Lung (tissue), 12 donors: Measurements from ENCODE around the gene ARID2. TPM values are rescaled to one million over a fixed set of nuclear protein-coding genes. Genes with fewer than 3 reads are reported as not detected.

ENCODE experiments used
- ATAC-seq: fragments of 200-7000 bp; cut with Tn5 transposase; one replicate; pipeline ENCODE4 v1.9.1; 2020; ENCODE audit warnings: moderate number of reproducible peaks; ENCODE audit not compliant: insufficient read depth, low FRiP score
- DNase-seq, 3 donors: peaks; one replicate each; pipeline ENCODE4 v3.0.0-alpha.2; 2013 to 2017
- H3K27ac ChIP-seq, 2 donors: one replicate each; pipeline ENCODE4 v1.5.1; 2013; ENCODE audit warnings: mild to moderate bottlenecking in 2 of 2, moderate library complexity in 2 of 2, control low read depth in 1 of 2, inconsistent platforms in 1 of 2, low read depth in 1 of 2, low read length in 1 of 2
- H3K27me3 ChIP-seq, 3 donors: one replicate each; pipeline ENCODE4 v1.5.1; 2013; ENCODE audit warnings: low read length in 2 of 3; ENCODE audit not compliant: control insufficient read depth in 3 of 3, insufficient read depth in 3 of 3
- H3K36me3 ChIP-seq, 4 donors: one replicate each; pipeline ENCODE4 v1.5.1; 2013; ENCODE audit warnings: low read length in 4 of 4, mild to moderate bottlenecking in 1 of 4, moderate library complexity in 1 of 4; ENCODE audit not compliant: control insufficient read depth in 4 of 4, insufficient read depth in 4 of 4
- H3K4me1 ChIP-seq, 5 donors: one replicate each; pipeline ENCODE4 v1.5.1; 2013; ENCODE audit warnings: low read length in 5 of 5, mild to moderate bottlenecking in 2 of 5, moderate library complexity in 1 of 5; ENCODE audit not compliant: control insufficient read depth in 5 of 5, insufficient read depth in 5 of 5
- H3K4me3 ChIP-seq: one replicate; pipeline ENCODE4 v1.5.1; 2013; ENCODE audit warnings: mild to moderate bottlenecking, control low read depth, moderate library complexity
- H3K9ac ChIP-seq, 2 donors: one replicate each; pipeline ENCODE4 v1.5.1; 2013; ENCODE audit warnings: low read length in 2 of 2, control low read depth in 1 of 2; ENCODE audit not compliant: insufficient read depth in 1 of 2
- H3K9me3 ChIP-seq, 4 donors: one replicate each; pipeline ENCODE4 v1.5.1; 2013; ENCODE audit warnings: low read length in 3 of 4, mild to moderate bottlenecking in 1 of 4, moderate library complexity in 1 of 4; ENCODE audit not compliant: control insufficient read depth in 4 of 4, insufficient read depth in 3 of 4
- WGBS, 2 donors: extraction: QIAGEN DNeasy Blood & Tissue Kit; methylation state at CpG; one replicate each; pipeline ENCODE4 v1.1.7; 2013; 5-methylcytosine and 5-hydroxymethylcytosine counted together
- polyA plus RNA-seq, 2 donors: library from polyadenylated mRNA; stranded (reverse); fragments of 200-250 nt; gene quantifications; one replicate each; pipeline ENCODE4 v1.2.1, GENCODE V29; 2013
- total RNA-seq, 2 donors: library from RNA; depleted of rRNA in 1 of 2; stranded (reverse); fragments of >200 nt in 1 of 2; gene quantifications; one replicate each; pipeline ENCODE4 v1.2.1, GENCODE V29; 2014 to 2021
- TF ChIP-seq, protein P1 (sequence below): IDR thresholded peaks from 2 replicates; pipeline ENCODE4 v1.5.1; 2012; ENCODE audit warnings: mild to moderate bottlenecking; ENCODE audit errors: control extremely low read depth, extremely low read depth
- donor health status: control.
- donor health status: control.
- donor health status: Bipolar disorder and iron deficiency.
- donor health status: healthy.
- donor health status: DM: yes; HTN: yes; CAD: no.

Gene ARID2
- total and polyA plus RNA-seq, 4 donors: 5.3 to 79.2 (median 17.5) TPM

DNA sequence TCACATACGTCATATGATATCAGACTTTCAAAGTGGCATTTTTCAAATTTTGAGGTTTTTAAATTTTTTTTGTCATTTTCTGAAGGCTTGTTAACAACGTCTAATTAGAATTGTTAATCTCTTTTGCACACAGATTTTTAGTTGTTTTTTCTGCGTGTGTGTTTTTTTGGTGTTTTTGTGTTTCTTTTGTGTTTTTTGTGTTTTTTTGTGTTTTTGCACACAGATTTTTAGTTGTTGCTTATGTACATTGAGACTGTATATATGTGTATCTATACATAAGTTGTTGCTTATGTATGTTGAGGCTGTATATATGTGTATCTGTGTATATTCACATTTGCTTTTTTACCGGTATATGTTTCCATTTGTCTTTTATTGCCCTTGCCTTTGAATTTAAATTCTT lies 30.8 kb downstream of the ARID2 start:
- Histone ChIP-seq H3K36me3 (peaks cover 0 to 2% (median 0%) of the 10 kb centered on the region in 4 donors), H3K9me3 (no peaks in the 10 kb centered on the region), H3K4me3 (no peak overlapping the region), H3K27ac (no peak overlapping the region), H3K4me1 (peaks cover 0 to 8% (median 3%) of the 10 kb centered on the region in 5 donors), H3K27me3 (no peaks in the 10 kb centered on the region), H3K9ac (no peak overlapping the region)
- WGBS, 2 donors: 94 to 96% methylated on average over 4 of the region's 4 CpGs
- ATAC-seq: no peak
- TF ChIP-seq, protein P1, sequence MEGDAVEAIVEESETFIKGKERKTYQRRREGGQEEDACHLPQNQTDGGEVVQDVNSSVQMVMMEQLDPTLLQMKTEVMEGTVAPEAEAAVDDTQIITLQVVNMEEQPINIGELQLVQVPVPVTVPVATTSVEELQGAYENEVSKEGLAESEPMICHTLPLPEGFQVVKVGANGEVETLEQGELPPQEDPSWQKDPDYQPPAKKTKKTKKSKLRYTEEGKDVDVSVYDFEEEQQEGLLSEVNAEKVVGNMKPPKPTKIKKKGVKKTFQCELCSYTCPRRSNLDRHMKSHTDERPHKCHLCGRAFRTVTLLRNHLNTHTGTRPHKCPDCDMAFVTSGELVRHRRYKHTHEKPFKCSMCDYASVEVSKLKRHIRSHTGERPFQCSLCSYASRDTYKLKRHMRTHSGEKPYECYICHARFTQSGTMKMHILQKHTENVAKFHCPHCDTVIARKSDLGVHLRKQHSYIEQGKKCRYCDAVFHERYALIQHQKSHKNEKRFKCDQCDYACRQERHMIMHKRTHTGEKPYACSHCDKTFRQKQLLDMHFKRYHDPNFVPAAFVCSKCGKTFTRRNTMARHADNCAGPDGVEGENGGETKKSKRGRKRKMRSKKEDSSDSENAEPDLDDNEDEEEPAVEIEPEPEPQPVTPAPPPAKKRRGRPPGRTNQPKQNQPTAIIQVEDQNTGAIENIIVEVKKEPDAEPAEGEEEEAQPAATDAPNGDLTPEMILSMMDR: no peak
- no peak for DNase-seq

DNA sequence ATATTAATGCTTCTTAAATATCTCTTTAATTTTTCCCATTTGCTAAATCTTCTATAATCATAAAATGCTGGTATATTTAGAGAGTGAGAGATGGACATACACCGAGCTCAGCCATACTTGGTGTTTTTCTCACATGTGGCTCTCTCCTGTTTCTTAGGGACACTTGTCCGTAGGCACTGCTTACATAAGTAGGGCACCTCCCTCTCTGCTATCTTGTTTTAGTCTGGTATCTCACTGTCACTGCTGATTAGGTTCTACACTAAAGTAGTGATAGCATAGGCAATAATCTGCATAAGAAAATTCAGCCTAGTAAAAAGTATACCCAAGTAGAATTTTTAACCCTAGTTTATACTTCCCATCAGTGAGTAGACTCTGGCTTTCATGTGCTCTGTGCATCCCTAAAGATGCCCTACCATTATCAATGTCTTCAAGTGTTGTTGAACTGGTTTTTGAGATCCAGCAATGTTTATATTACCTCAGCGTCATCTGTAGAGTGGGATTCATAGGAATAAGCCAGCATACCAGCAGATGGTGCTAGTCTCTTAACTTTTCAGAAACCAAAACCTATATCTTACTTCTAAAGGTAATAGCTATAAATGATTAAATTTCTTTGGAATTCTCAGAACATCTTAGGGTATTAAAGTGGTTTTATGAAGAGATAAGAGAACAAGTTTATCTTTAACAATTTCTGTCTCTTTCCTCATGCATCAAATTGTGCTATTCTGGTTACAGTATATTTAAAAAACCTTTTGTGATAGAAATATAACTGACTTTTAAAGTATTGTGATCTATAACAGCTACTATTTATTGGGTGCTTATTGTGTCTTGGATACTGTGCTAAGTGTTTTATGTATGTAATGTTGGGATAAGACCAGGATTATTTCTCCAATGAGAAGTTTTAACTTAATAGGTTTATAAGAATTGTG lies 32.9 kb downstream of the ARID2 start:
- H3K9ac ChIP-seq: no peak overlapping the region
- TF ChIP-seq, protein P1: peak; percentile 37
- no peak for ATAC-seq

DNA sequence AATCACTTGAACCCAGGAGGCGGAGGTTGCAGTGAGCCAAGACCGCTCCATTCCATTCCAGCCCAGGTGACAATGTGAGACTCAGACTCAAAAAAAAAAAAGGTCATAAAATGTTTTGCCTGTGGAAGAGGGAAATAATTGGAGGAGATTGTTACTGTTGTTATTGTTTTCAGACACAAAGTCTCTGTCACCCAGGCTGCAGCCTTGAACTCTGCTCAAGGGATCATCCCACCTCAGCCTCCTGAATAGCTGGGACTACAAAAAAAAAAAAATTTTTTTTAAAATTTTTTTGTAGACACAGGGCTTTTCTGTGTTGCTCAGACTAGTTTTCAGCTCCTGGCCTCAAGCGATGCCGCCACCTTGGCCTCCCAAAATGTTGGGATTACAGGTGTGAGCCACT lies 33.9 kb downstream of the ARID2 start:
- no peaks in the 10 kb centered on the region for H3K36me3 ChIP-seq
- H3K4me3 ChIP-seq: no peak overlapping the region
- no peak for ATAC-seq
- H3K9me3 ChIP-seq: no peaks in the 10 kb centered on the region
- DNase-seq: no peak
- no peaks in the 10 kb centered on the region for H3K27me3 ChIP-seq
- TF ChIP-seq, protein P1: no peak
- H3K9ac ChIP-seq: no peak overlapping the region
- peaks cover 0 to 8% (median 0%) of the 10 kb centered on the region in 5 donors for H3K4me1 ChIP-seq
- H3K27ac ChIP-seq: no peak overlapping the region
- 98 to 99% methylated on average over 4 of the region's 4 CpGs for WGBS, 2 donors

More for the DNA sequence above, 32.9 kb downstream of the ARID2 start:
- H3K4me1 ChIP-seq: peaks cover 0 to 8% (median 0%) of the 10 kb centered on the region in 5 donors
- no peaks in the 10 kb centered on the region for H3K27me3 ChIP-seq
- H3K27ac ChIP-seq: no peak overlapping the region
- WGBS, 2 donors: 45 to 64% methylated on average over 3 of the region's 3 CpGs
- peak in 2 of 3 donors; percentile 59 to 74 for DNase-seq
- no peak overlapping the region for H3K4me3 ChIP-seq
- H3K36me3 ChIP-seq: no peaks in the 10 kb centered on the region
- no peaks in the 10 kb centered on the region for H3K9me3 ChIP-seq
